OCI-LY3 (cell line): ENCODE data around the gene CDC37.

ENCODE experiments used
- EZH2phosphoT487 ChIP-seq: fragments of 200-600 bp; shearing (Covaris generic); IDR thresholded peaks from 2 replicates; pipeline ENCODE4 v1.6.1; 2018; ENCODE audit warnings: antibody characterized with exemption, mixed run types, low read depth
- TF ChIP-seq, protein P1 (sequence below): fragments of 200-600, 300-600 bp; sonication (generic); IDR thresholded peaks from 2 replicates; pipeline ENCODE4 v1.5.1; 2014; ENCODE audit warnings: antibody characterized with exemption, low read length, low read depth

DNA sequence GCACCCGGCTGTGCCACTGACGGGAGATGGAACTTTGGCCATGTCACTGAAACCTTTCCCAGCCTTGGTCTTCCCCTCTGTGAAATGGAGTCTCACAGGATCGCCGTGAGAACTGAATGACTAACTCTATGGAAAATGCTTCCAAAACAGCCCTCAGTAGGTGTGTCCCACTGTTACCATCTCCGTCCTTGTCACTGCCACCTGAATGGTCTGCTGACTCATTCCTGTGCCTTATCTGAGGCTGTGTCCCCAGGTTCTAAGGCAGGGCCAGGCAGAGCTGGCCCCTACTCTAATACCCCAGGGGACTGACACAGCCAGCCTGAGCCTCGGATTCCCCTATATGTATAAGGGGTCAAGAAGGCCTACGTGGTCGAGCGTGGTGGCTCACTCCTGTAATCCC is 4.5 kb downstream of the CDC37 start:
- TF ChIP-seq, protein P1, sequence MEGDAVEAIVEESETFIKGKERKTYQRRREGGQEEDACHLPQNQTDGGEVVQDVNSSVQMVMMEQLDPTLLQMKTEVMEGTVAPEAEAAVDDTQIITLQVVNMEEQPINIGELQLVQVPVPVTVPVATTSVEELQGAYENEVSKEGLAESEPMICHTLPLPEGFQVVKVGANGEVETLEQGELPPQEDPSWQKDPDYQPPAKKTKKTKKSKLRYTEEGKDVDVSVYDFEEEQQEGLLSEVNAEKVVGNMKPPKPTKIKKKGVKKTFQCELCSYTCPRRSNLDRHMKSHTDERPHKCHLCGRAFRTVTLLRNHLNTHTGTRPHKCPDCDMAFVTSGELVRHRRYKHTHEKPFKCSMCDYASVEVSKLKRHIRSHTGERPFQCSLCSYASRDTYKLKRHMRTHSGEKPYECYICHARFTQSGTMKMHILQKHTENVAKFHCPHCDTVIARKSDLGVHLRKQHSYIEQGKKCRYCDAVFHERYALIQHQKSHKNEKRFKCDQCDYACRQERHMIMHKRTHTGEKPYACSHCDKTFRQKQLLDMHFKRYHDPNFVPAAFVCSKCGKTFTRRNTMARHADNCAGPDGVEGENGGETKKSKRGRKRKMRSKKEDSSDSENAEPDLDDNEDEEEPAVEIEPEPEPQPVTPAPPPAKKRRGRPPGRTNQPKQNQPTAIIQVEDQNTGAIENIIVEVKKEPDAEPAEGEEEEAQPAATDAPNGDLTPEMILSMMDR, result no peak
- TF ChIP-seq EZH2phosphoT487, result no peak
